ENCODE results near the gene GRK1.

GRK1 gene

DNA sequence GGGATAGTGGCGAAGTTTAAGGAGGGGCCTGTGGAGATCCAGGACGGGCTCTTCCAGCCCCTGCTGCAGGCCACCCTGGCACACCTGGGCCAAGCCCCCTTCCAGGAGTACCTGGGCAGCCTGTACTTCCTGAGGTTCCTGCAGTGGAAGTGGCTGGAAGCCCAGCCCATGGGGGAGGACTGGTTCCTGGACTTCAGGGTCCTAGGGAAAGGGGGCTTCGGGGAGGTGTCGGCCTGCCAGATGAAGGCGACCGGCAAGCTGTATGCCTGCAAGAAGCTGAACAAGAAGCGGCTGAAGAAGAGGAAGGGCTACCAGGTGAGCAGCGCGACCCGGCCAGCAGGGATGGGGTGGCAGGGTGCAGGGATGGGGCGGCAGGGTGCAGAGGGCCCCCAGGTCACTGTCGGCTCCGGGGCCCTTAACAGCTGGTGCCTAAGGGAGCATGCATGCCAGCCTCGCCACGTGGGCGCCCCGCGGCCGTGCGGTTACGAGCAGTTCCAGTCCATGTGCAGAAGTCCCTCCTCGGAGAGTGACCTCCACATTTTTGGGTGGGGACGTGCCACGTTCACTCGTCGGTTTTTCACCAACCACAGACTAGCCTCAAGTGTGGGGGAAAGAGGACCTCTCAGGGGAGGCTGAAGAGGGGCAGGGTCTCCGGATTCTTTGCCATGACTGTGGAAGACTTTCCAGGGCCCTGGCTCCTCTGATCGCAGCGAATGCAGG, 912 bp downstream of the GRK1 start:
- no peak overlapping the region for H3K4me3 ChIP-seq (ENCODE audit: low read depth, low read length)
- no peak for TF ChIP-seq CTCF (IDR thresholded peaks at IDR 0.05; ENCODE audit: borderline replicate concordance, insufficient read depth, low read depth, low read length)

DNA sequence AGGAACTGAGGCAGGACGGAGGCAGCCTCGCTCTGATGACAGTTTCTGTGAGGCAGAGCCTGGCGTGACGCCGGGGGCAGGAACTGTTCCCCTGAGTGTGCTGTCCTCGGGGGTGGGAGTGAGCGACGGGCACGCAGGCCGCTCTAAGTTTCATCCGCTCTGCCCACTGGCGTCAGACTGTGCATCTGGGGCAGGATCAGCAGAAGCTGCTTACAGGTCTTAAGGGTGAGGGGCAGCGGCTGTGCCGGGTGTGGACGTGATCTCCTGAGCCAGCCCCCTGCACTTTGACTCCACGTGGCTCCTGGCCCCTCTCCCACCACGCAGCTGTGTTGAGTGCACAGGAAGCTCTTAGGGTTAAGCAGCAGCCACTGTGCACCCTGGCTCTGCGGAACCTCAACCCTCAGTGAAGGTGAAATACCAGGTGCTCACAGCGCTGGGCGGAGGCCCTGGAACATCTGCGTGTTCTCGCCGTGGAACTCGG, 1.5 kb downstream of the GRK1 start:
- no peak overlapping the region for H3K4me3 ChIP-seq (ENCODE audit: low read depth, low read length)
- TF ChIP-seq CTCF (IDR thresholded peaks at IDR 0.05; ENCODE audit: borderline replicate concordance, insufficient read depth, low read depth, low read length): no peak

DNA sequence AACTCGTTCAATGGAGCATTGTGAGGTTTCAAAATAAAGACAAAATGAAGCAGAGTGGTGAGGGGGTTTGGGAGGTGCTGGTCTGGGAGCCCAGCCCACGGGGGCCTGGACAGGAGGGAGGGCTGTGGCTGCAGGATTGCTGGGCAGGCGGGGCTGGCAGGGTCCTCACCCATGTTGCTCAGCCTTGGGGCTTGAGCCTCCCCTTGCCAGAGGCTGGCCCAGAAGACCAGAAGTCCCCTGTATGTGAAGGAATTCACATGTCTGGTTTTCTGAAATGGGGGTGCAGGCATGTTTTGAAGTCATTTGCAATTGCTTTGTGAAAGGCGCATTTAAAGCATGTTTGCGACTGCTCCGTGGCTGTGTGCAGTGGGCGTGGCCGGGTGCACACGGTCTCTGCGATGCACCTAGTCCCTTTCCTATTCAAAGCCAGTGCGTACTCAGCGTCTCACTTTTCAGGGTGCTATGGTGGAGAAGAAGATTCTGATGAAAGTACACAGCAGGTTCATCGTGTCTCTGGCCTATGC, 2.3 kb downstream of the GRK1 start:
- TF ChIP-seq CTCF (IDR thresholded peaks at IDR 0.05; ENCODE audit: borderline replicate concordance, insufficient read depth, low read depth, low read length): no peak

DNA sequence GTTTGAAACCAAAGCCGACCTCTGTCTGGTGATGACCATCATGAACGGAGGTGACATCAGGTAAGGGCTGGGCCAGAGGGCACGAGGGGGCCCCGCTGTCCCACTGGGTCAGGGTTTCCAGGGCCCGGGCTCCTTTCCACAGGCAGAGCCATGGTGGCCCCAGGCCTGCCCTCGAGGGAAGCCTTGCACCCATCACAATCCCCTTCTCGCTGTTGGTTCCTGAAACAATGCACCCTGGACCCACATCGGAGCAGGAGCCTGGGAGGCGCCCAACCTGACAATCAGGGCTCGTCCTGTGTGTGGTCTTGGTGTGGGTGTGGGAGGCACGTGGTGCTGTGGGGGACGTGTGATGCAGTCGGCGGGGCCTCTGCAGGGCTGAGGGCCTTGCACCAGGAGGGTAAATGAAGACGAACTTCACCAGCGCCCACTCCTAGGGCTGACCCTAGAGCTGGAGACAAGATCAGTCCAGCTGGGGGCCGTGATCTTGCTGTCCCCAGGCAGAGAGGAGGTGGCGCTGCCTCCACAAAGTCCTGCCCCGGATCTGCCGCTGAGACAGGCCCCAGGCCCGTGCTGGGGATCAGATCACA, 2.8 kb downstream of the GRK1 start:
- TF ChIP-seq CTCF (IDR thresholded peaks at IDR 0.05; ENCODE audit: borderline replicate concordance, insufficient read depth, low read depth, low read length): no peak
- no peak overlapping the region for H3K4me3 ChIP-seq (ENCODE audit: low read depth, low read length)

More for the DNA sequence above, 2.3 kb downstream of the GRK1 start:
- no peak overlapping the region for H3K4me3 ChIP-seq (ENCODE audit: low read depth, low read length)

GRCh38 chr13:113670541-113670940, 3.5 kb downstream of the GRK1 start:
- H3K4me3 ChIP-seq (ENCODE audit: low read depth, low read length): no peak overlapping the region
- no peak for TF ChIP-seq CTCF (IDR thresholded peaks at IDR 0.05; ENCODE audit: borderline replicate concordance, insufficient read depth, low read depth, low read length)

DNA sequence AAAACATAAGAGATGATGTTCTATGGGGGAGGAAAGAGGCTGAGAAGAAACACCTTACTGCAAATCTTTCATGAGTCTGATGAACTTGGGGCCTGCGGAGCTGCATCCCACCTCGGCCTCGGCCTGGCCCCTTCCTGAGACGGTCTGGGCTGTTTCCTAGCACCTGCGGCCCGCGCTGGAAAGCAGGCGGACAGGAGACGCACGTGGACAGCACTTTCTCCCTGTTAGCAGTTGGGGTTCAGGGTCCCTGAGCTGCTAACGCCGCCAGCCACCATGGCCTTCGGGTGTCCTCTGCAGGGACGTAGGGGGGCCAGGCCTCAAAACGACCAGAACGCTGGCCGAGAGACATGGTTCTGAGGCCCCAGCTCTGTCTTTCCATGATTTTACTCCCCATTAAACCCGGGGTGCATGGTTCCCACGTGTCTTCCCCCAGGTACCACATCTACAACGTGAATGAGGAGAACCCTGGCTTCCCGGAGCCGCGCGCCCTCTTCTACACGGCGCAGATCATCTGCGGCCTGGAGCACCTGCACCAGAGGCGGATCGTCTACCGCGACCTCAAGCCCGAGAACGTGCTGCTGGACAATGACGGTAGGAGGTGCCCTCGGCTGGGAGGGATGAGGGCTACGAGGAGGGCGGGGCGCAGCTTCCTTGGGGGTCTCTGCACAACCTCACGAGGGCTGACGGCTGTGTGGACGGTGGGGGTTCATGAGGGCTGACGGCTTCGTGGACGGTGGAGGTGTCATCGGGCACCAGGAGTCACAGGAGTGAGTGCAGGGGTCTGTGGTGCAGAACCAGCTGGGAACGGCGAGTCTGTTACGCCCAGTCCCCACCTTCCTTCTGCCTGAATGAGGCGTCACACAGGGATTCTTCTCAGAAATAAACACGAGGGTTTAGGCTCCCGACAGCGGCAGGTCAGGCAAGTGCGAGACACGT, 4.3 kb downstream of the GRK1 start:
- H3K4me3 ChIP-seq (ENCODE audit: low read depth, low read length): no peak overlapping the region
- TF ChIP-seq CTCF (IDR thresholded peaks at IDR 0.05; ENCODE audit: borderline replicate concordance, insufficient read depth, low read depth, low read length): no peak

Measured in GM12875 (cell line).